BLaER1 (cell line): ENCODE results near the gene MED9.

Experiments
- H3K27ac ChIP-seq: shearing (Covaris generic); formaldehyde crosslinking; 2 replicates; pipeline ENCODE4 v1.8.1; 2022
- H3K27me3 ChIP-seq: shearing (Covaris generic); formaldehyde crosslinking; 2 replicates; pipeline ENCODE4 v1.8.1; 2022
- H3K36me3 ChIP-seq: shearing (Covaris generic); formaldehyde crosslinking; 2 replicates; pipeline ENCODE4 v1.8.1; 2022
- H3K4me1 ChIP-seq: shearing (Covaris generic); formaldehyde crosslinking; 2 replicates; pipeline ENCODE4 v1.8.1; 2022
- H3K4me2 ChIP-seq: shearing (Covaris generic); formaldehyde crosslinking; 2 replicates; pipeline ENCODE4 v1.8.1; 2022
- H3K4me3 ChIP-seq: shearing (Covaris generic); formaldehyde crosslinking; 2 replicates; pipeline ENCODE4 v1.8.1; 2022
- H3K9ac ChIP-seq: shearing (Covaris generic); formaldehyde crosslinking; 2 replicates; pipeline ENCODE4 v1.8.1; 2022
- H3K9me3 ChIP-seq: shearing (Covaris generic); formaldehyde crosslinking; 2 replicates; pipeline ENCODE4 v1.8.1; 2022
- H4K20me1 ChIP-seq: shearing (Covaris generic); formaldehyde crosslinking; 2 replicates; pipeline ENCODE4 v1.8.1; 2022
- Cebpa-rat ChIP-seq: shearing (Covaris generic); IDR thresholded peaks from 2 replicates; pipeline ENCODE4 v1.8.1; 2022

The MED9 gene

DNA sequence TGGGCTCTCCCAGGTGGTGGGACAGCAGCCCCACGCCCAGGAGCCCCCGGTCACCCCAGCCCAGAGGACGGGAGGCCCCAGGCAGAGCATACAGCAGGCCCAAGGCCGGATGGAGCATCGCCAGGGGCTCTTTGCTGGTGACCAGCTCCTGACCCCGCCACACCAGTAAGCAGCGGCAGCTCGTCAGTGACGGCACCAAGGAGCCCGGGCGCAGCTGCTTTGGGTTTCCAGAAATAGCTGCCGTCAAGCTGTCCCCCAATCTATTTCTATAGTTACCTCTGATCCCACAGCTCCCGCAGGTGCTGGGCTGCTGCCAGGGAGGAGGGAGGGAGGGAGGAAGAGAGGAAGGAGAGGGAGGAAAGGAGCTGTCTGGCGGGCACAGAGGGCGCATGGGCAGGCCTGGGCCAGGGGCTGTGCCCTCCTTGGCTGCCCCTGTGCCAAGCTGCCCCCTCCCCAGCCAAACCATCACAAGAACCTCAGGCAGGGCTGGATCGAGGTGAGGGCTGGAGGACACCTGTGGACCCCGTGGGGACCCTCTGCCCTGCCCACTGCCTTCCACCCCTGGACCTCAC, 30.2 kb downstream of the MED9 start:
- Histone ChIP-seq H3K4me1 (peaks cover 98% of the 10 kb centered on the region), H3K4me3 (peak overlapping the region; percentile 41), H3K27ac (peak overlapping the region; percentile 86), H3K4me2 (peak overlapping the region; percentile 81), H3K9me3 (no peaks in the 10 kb centered on the region), H4K20me1 (no peaks in the 10 kb centered on the region), H3K9ac (peak overlapping the region; percentile 66), H3K27me3 (no peaks in the 10 kb centered on the region), H3K36me3 (no peaks in the 10 kb centered on the region)
- TF ChIP-seq Cebpa-rat, result no peak

DNA sequence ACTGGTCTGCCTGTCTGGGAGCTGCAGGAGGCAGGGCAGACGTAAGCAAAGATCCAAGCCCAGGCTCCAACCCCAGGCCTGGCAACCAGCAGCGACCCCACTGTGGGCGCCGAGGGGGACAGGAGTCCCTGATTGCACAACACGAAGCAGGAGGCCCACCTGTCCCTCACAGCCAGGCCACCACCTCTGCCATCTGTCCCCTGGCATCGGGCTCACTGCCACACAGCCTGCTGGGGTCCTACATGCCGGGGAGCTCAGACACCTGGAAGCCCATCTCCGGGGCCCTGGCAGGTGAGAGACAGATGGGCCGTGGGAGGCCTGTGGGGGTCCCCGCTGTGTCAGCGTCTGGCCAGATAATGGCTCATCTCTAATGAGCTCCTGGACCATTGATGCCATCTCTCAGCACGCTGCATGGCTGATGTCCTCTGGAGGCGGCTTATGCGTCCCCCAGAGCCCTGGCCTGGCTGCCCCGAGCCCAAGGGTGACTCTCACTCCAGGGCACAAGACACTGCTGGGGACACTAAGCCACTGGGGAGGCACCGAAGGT, 30.7 kb downstream of the MED9 start:
- Histone ChIP-seq H4K20me1 (no peaks in the 10 kb centered on the region), H3K36me3 (no peaks in the 10 kb centered on the region), H3K4me2 (peak overlapping the region; percentile 81), H3K4me3 (peak overlapping the region; percentile 41; the same call in 1 of the 2 replicates), H3K27me3 (no peaks in the 10 kb centered on the region), H3K4me1 (peaks cover 100% of the 10 kb centered on the region), H3K9ac (peak overlapping the region; percentile 66), H3K9me3 (no peaks in the 10 kb centered on the region), H3K27ac (peak overlapping the region; percentile 86)
- 0 out of 2 replicates have a peak, but pooled peaks have one; percentile 55 for TF ChIP-seq Cebpa-rat

GRCh38 chr17:17508019-17508535, 31.3 kb downstream of the MED9 start:
- Histone ChIP-seq H3K27ac (peak overlapping the region; percentile 86), H3K4me3 (no peak overlapping the region), H3K36me3 (no peaks in the 10 kb centered on the region), H3K4me1 (peaks cover 100% of the 10 kb centered on the region), H3K9ac (peak overlapping the region; percentile 66), H3K4me2 (peak overlapping the region; percentile 81), H3K27me3 (no peaks in the 10 kb centered on the region), H4K20me1 (no peaks in the 10 kb centered on the region), H3K9me3 (no peaks in the 10 kb centered on the region)
- TF ChIP-seq Cebpa-rat, result no peak

DNA sequence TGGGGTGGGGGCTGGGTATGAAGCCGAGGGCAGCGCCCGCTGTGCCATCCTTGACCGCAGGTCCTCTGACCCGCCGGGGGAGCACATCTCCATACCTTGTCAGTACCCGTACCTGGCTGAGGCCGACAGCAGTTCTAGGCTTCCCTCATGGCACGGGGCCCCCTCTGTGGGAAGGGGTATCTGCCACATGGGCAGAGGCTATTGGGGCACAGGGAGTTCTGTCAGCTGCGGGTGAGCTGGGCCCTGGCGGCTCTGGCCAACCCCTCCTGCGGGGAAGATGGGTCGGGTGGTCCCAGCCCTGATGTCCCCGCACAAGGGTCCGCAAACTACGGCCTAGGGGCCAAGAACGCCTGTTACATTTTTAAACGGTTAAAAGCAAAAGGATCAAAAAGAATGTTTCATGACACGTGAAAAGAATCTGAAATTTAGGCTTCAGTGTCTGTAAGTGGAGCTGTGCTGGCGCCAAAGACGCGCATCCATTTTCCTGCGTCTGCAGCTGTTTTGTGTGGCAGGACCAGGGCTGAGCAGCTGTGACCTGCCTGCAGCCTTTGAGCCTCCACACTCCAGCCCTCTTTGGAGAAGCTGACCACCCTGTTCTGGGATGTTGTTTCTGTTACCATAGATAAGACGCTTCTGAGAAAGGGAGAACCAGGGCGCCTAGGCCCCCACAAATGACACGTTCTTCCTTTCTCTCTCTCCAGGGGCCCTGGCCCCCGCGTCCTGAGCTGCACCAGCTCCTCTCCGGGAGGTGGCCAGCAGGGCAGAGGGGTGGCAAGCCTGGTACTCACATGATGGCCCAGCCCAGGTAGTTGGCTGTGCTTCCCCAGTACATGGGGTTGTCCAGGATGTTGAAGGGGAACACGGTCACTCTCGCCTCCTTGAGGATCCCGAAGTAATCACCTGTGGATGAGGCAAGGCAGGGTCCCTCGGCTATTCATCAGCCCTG, 32.1 kb downstream of the MED9 start:
- H3K27ac ChIP-seq, result peak overlapping the region; percentile 86
- H3K4me3 ChIP-seq, result peak overlapping the region; percentile 33
- no peak for TF ChIP-seq Cebpa-rat
- H3K27me3 ChIP-seq, result no peaks in the 10 kb centered on the region
- H3K9ac ChIP-seq, result peak overlapping the region; percentile 39; the same call in 1 of the 2 replicates
- no peaks in the 10 kb centered on the region for H3K9me3 ChIP-seq
- peak overlapping the region; percentile 81 for H3K4me2 ChIP-seq
- peaks cover 100% of the 10 kb centered on the region for H3K4me1 ChIP-seq
- no peaks in the 10 kb centered on the region for H4K20me1 ChIP-seq
- H3K36me3 ChIP-seq, result no peaks in the 10 kb centered on the region

GRCh38 chr17:17509601-17510425, 33.0 kb downstream of the MED9 start:
- TF ChIP-seq Cebpa-rat, result no peak
- Histone ChIP-seq H3K4me1 (peaks cover 100% of the 10 kb centered on the region), H4K20me1 (no peaks in the 10 kb centered on the region), H3K27me3 (no peaks in the 10 kb centered on the region), H3K9me3 (no peaks in the 10 kb centered on the region), H3K4me2 (peak overlapping the region; percentile 81), H3K9ac (peak overlapping the region; percentile 39; the same call in 1 of the 2 replicates), H3K36me3 (no peaks in the 10 kb centered on the region), H3K4me3 (peak overlapping the region; percentile 33), H3K27ac (peak overlapping the region; percentile 86)

GRCh38 chr17:17510456-17511292, 33.9 kb downstream of the MED9 start:
- H3K9ac ChIP-seq, result peak overlapping the region; percentile 8
- H3K9me3 ChIP-seq, result no peaks in the 10 kb centered on the region
- H3K4me3 ChIP-seq, result peak overlapping the region; percentile 42
- no peaks in the 10 kb centered on the region for H4K20me1 ChIP-seq
- H3K4me1 ChIP-seq, result peaks cover 100% of the 10 kb centered on the region
- H3K27me3 ChIP-seq, result no peaks in the 10 kb centered on the region
- TF ChIP-seq Cebpa-rat, result no peak
- peak overlapping the region; percentile 81 for H3K4me2 ChIP-seq
- H3K36me3 ChIP-seq, result no peaks in the 10 kb centered on the region
- peak overlapping the region; percentile 86 for H3K27ac ChIP-seq

- no peaks in the 10 kb centered on the region for H3K9me3 ChIP-seq
- TF ChIP-seq Cebpa-rat, result no peak
- no peaks in the 10 kb centered on the region for H4K20me1 ChIP-seq
- H3K27me3 ChIP-seq, result no peaks in the 10 kb centered on the region
- no peaks in the 10 kb centered on the region for H3K36me3 ChIP-seq
- peak overlapping the region; percentile 81 for H3K4me2 ChIP-seq
- H3K9ac ChIP-seq, result peak overlapping the region; percentile 8
- H3K27ac ChIP-seq, result peak overlapping the region; percentile 86
- peak overlapping the region; percentile 42 for H3K4me3 ChIP-seq
- peaks cover 100% of the 10 kb centered on the region for H3K4me1 ChIP-seq
These were observed 34.5 kb downstream of the MED9 start for GRCh38 chr17:17511293-17511741.
